Vagina (tissue), 2 donors: ENCODE measurements around the gene DNAJB7.

Experiments
- CTCF ChIP-seq, 3 experiments: fragments of 450-650 bp in 2 of 3; fragments of 200-600 bp in 1 of 3; sonication (generic) in 1 of 3; IDR thresholded peaks; one replicate each; pipeline ENCODE4 v1.5.1; 2017 to 2019; ENCODE audit warnings: antibody characterized with exemption in 3 of 3, mild to moderate bottlenecking in 2 of 3, moderate library complexity in 2 of 3
- POLR2A ChIP-seq, 2 donors: fragments of 450-650 bp; IDR thresholded peaks; one replicate each; pipeline ENCODE4 v1.6.1; 2017; ENCODE audit warnings: antibody characterized with exemption in 2 of 2, mild to moderate bottlenecking in 2 of 2, moderate library complexity in 2 of 2
- POLR2AphosphoS5 ChIP-seq, 2 donors: sonication (generic); formaldehyde crosslinking; IDR thresholded peaks; one replicate each; pipeline ENCODE4 v1.9.0; 2017; ENCODE audit warnings: antibody characterized with exemption in 2 of 2, mild to moderate bottlenecking in 2 of 2, low read depth in 1 of 2; ENCODE audit not compliant: insufficient read depth in 1 of 2

DNA sequence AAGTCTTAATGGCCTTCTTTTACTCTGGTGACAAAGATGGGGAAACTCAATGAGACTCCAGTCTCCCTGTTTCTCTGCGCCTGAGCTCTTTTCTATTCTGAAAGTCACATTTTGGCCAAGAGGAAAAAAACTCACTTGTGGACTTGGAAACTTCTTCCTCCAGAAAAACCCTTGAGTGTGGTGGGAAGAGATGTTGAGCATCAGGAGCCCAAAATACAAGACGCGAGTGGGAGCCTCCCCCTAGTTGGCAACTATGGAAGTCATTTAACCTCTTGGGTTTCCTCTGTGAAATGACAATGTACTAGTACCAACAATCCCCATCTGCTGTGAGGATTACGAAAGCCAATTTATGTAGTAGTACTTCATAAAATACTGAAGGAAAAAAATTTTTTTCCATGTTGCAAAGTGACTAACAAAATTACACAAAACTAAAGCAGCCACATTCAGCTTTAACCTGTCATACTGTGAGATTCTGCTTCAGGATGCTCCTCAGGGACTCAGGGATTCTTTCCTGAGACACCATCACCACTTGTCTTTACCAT, 42.2 kb downstream of the DNAJB7 start:
- no peak for TF ChIP-seq POLR2A (IDR thresholded peaks at IDR 0.05)
- no peak for TF ChIP-seq CTCF (IDR thresholded peaks at IDR 0.05)
- no peak for TF ChIP-seq POLR2AphosphoS5 (IDR thresholded peaks at IDR 0.05; ENCODE audit: insufficient read depth in 1 of 2, low read depth in 1 of 2)
